Right lobe of liver (tissue), 6 donors: ENCODE measurements around the gene NRXN3. TPM values are rescaled to one million over a fixed set of nuclear protein-coding genes. Genes with fewer than 3 reads are reported as not detected.

ENCODE experiments used
- ATAC-seq, 4 donors: fragments of 200-7000 bp; cut with Tn5 transposase; one replicate each; pipeline ENCODE4 v1.9.1; 2020; ENCODE audit warnings: mild to moderate bottlenecking in 4 of 4, moderate library complexity in 4 of 4
- DNase-seq, 3 donors: peaks; one replicate each; pipeline ENCODE4 v3.0.0-alpha.2; 2020
- H3K27ac ChIP-seq, 3 donors: fragments of 200-600 bp; one replicate each; pipeline ENCODE4 v1.8.0; 2022
- H3K27me3 ChIP-seq, 2 donors: fragments of 200-600 bp; one replicate each; pipeline ENCODE4 v1.8.0; 2022
- H3K36me3 ChIP-seq, 4 donors: fragments of 200-600 bp; sonication (generic) in 1 of 4; one replicate each; pipeline versions ENCODE4 v1.5.1 to v1.8.0; 2017 to 2022; ENCODE audit warnings: control low read depth in 1 of 4
- H3K4me1 ChIP-seq, 4 donors: fragments of 200-600 bp; sonication (generic) in 1 of 4; one replicate each; pipeline versions ENCODE4 v1.5.1 to v1.8.0; 2017 to 2022; ENCODE audit warnings: control low read depth in 1 of 4
- H3K4me3 ChIP-seq, 3 donors: fragments of 200-600 bp; one replicate each; pipeline ENCODE4 v1.8.0; 2022
- H3K9me3 ChIP-seq, 4 donors: fragments of 200-600 bp; sonication (generic) in 1 of 4; one replicate each; pipeline versions ENCODE4 v1.5.1 to v1.8.0; 2017 to 2022; ENCODE audit warnings: control low read depth in 1 of 4
- POLR2A ChIP-seq: fragments of 450-650 bp; IDR thresholded peaks from one replicate; pipeline ENCODE4 v1.6.1; 2017; ENCODE audit warnings: antibody characterized with exemption, mild to moderate bottlenecking
- WGBS: methylation state at CpG from one replicate; pipeline ENCODE4 v1.1.6; 2018; ENCODE audit warnings: low coverage, low lambda C conversion rate; ENCODE audit not compliant: insufficient coverage; ENCODE audit errors: missing lambda C conversion rate; 5-methylcytosine and 5-hydroxymethylcytosine counted together
- intact Hi-C, 2 donors: fragments of 100-400 bp; cut with DNase I; formaldehyde crosslinking; loops; one replicate each; pipeline versions ENCODE4 v1.11.2 to v1.14.1; 2022
- total RNA-seq, 6 experiments: library from RNA; depleted of rRNA in 2 of 6; stranded (reverse); fragments of >200 nt in 2 of 6; fragmentation: NEBNext Ultra II Directional in 3 of 6; extraction: Animal tissue kit (Norgen Biotek cat#: 25700) in 3 of 6; gene quantifications; one replicate each; pipeline versions ENCODE4 v1.1.0 to v1.2.4, GENCODE V29; 2016 to 2023
- TF ChIP-seq, protein P1 (sequence below), 4 donors: fragments of 200-600 bp in 3 of 4; fragments of 450-650 bp in 1 of 4; IDR thresholded peaks; one replicate each; pipeline versions ENCODE4 v1.5.1 to v1.8.0; 2016 to 2022; ENCODE audit warnings: antibody characterized with exemption in 4 of 4, mild to moderate bottlenecking in 2 of 4
- donor health status: DM: no; HTN: yes; CAD: no.
- donor health status: DM: no; HTN: no; CAD: no.
- donor health status: DM: no; HTN: no; CAD: no.
- donor health status: DM: no; HTN: yes; CAD: no.
- donor health status: DM: no; HTN: yes; CAD: no.

The NRXN3 gene
- total RNA-seq, 6 experiments from 2014 or later = 0.06 to 0.51 (median 0.23) TPM; not detected in 1

DNA sequence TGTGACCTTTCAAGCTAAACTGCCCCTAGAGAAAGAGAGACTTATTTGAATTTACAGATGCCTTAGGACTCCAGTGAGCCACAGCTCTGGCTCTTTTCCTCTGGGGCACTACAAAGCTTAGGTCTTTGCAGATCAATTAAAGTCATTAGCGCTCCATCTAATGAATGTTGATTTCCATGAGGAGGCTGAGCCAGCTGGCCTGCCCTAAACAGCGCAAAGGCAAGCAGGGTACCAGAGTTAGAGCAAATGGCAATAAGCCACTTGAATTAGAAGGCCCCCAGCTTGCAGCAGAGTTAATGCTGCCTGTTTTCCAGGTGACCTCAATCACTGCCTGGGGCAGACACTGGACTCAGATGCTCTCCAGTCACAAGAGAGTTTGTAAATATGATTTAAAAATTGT lies 1345.8 kb downstream of the NRXN3 start:
- no peaks in the 10 kb centered on the region for H3K27me3 ChIP-seq
- TF ChIP-seq, protein P1, sequence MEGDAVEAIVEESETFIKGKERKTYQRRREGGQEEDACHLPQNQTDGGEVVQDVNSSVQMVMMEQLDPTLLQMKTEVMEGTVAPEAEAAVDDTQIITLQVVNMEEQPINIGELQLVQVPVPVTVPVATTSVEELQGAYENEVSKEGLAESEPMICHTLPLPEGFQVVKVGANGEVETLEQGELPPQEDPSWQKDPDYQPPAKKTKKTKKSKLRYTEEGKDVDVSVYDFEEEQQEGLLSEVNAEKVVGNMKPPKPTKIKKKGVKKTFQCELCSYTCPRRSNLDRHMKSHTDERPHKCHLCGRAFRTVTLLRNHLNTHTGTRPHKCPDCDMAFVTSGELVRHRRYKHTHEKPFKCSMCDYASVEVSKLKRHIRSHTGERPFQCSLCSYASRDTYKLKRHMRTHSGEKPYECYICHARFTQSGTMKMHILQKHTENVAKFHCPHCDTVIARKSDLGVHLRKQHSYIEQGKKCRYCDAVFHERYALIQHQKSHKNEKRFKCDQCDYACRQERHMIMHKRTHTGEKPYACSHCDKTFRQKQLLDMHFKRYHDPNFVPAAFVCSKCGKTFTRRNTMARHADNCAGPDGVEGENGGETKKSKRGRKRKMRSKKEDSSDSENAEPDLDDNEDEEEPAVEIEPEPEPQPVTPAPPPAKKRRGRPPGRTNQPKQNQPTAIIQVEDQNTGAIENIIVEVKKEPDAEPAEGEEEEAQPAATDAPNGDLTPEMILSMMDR (IDR thresholded peaks at IDR 0.05) = no peak
- TF ChIP-seq POLR2A = no peak
- H3K27ac ChIP-seq = no peak overlapping the region
- H3K9me3 ChIP-seq = no peaks in the 10 kb centered on the region
- ATAC-seq (no peak), DNase-seq (no peak)
- no peak overlapping the region for H3K4me3 ChIP-seq
- no peaks in the 10 kb centered on the region for H3K36me3 ChIP-seq
- H3K4me1 ChIP-seq = no peaks in the 10 kb centered on the region
- 67% methylated on average over 2 of the region's 2 CpGs for WGBS
- intact Hi-C loops = no loop called here

DNA sequence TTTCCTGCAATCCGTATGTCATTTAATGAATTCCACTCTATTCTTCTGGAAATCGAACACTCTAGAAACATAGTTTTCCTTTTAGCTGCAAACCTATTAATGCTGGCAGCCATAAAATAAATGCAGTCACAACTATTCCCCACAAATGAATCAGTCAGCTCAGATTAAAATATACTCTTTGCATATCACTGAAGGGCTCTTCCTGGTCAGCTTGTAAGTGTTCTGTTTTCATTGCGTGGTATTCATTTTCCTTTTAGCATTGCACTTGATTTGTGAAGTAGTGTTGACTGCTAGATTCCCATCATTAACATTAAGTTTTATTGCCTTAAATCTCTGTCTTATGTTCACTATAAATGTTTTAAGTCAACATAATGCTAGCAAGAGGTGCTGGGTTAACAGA lies 1355.2 kb downstream of the NRXN3 start:
- WGBS = 84% methylated on average over 3 of the region's 3 CpGs
- TF ChIP-seq, protein P1 (IDR thresholded peaks at IDR 0.05) = no peak
- TF ChIP-seq POLR2A = no peak
- Histone ChIP-seq H3K27ac (no peak overlapping the region), H3K9me3 (no peaks in the 10 kb centered on the region), H3K36me3 (no peaks in the 10 kb centered on the region), H3K4me1 (no peaks in the 10 kb centered on the region), H3K4me3 (no peak overlapping the region), H3K27me3 (no peaks in the 10 kb centered on the region)
- ATAC-seq (no peak), DNase-seq (no peak)
- intact Hi-C loops = no loop called here

DNA sequence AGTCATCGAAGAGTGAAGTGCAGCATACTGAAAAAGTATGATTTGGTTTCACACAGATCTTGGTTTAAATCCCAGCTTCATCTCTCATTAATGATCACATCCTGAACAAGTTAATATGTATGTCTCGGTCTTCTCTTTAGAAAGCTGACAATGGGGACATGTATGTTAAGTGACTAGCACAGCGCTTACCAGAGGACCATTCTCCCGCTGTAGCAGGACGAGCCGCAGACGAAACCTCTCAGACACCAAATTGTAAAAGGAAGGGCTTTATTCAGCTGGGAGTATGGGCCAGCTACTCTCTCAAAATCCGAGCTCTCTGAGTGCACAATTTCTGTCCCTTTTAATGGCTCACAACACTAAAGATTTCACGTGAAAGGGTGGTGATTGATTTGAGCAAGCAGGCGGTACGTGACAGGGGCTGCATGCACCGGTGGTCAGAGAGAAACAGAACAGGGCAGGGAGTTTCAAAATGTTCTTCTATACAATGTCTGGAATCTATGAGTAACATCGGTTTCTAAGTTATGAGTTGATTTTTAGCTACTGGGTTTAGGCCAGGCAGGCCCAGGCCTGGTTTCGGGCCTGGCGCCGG lies 1358.7 kb downstream of the NRXN3 start:
- TF ChIP-seq POLR2A = no peak
- TF ChIP-seq, protein P1 (IDR thresholded peaks at IDR 0.05) = no peak
- 74% methylated on average over 16 of the region's 16 CpGs for WGBS
- intact Hi-C loops = no loop called here

DNA sequence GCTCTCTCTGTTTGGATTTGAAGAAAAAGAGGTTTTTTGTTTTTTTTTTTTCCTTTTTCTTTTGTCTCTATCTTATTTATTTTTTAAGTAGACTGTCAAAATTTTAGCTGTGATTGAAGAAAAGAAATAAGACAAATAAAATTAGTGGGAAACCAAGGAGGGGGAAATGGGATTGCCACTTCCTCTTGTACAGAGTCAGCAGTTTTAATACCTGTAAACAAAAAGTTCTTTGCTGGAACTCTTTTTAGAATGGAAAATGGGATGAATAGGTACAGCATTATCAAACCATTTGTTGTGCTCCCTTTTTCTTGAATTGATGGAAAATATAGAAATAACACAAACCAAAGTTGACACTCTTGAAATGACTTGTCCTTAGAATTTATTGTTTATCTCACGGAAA lies 1360.4 kb downstream of the NRXN3 start:
- Histone ChIP-seq H3K9me3 (no peaks in the 10 kb centered on the region), H3K4me3 (no peak overlapping the region), H3K27me3 (no peaks in the 10 kb centered on the region), H3K4me1 (no peaks in the 10 kb centered on the region), H3K36me3 (no peaks in the 10 kb centered on the region), H3K27ac (no peak overlapping the region)
- 74% methylated on average over 1 of the region's 1 CpG for WGBS
- no peak for DNase-seq
- intact Hi-C loops = no loop called here
- no peak for ATAC-seq
- no peak for TF ChIP-seq POLR2A
- TF ChIP-seq, protein P1 (IDR thresholded peaks at IDR 0.05) = no peak

More for the DNA sequence above, 1358.7 kb downstream of the NRXN3 start:
- no peaks in the 10 kb centered on the region for H3K27me3 ChIP-seq
- DNase-seq (no peak), ATAC-seq (no peak)
- no peaks in the 10 kb centered on the region for H3K36me3 ChIP-seq
- no peak overlapping the region for H3K27ac ChIP-seq
- H3K4me3 ChIP-seq = no peak overlapping the region
- no peaks in the 10 kb centered on the region for H3K4me1 ChIP-seq
- H3K9me3 ChIP-seq = no peaks in the 10 kb centered on the region
